Fibroblast of mammary gland (primary cell): ENCODE results near the gene CD38.

Experiments used
- DNase-seq: peaks from one replicate; pipeline ENCODE4 v3.0.0-alpha.2; 2010; ENCODE audit warnings: low read depth
- H3K4me3 ChIP-seq: 2 replicates; pipeline ENCODE4 v1.5.1; 2011; ENCODE audit warnings: low read depth, mild to moderate bottlenecking, low read length, moderate library complexity; ENCODE audit not compliant: control insufficient read depth
- TF ChIP-seq, protein P1 (sequence below): conservative IDR thresholded peaks from 2 replicates; pipeline ENCODE4 v1.5.1; 2011; ENCODE audit warnings: low read depth, low read length, inconsistent platforms; ENCODE audit not compliant: control insufficient read depth, insufficient read depth

Gene CD38

DNA sequence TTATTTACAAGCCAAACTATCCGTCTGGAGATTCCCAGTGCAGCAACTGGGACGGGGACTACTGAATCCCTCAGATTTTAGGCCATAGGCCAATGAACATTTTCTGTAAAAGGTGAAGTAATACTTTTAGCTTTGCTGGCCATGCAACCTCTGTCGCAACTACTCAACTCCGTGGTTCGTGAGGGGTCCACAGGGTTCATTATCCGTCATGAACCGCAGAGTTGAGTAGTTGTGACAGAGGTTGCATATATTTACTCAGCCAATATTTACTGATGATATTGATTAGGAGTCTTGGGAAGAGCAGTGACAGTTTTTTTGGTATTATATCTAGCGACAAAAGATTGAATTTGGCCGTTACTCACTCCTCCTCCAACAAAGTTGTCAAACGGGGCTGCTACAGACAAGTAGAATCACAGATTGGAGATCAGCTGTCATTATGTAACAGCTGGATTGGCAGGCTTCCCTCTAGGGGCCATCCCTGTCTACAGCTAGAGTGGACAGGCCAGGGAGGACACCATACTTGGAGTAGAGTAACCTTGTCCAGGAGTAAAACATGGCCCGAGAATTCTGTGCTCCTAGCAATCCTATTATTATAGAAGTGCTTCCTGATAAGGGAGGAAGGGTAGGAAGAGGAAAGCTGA is 37.2 kb upstream of the CD38 start:
- no peak overlapping the region for H3K4me3 ChIP-seq
- DNase-seq, result no peak
- TF ChIP-seq, protein P1, sequence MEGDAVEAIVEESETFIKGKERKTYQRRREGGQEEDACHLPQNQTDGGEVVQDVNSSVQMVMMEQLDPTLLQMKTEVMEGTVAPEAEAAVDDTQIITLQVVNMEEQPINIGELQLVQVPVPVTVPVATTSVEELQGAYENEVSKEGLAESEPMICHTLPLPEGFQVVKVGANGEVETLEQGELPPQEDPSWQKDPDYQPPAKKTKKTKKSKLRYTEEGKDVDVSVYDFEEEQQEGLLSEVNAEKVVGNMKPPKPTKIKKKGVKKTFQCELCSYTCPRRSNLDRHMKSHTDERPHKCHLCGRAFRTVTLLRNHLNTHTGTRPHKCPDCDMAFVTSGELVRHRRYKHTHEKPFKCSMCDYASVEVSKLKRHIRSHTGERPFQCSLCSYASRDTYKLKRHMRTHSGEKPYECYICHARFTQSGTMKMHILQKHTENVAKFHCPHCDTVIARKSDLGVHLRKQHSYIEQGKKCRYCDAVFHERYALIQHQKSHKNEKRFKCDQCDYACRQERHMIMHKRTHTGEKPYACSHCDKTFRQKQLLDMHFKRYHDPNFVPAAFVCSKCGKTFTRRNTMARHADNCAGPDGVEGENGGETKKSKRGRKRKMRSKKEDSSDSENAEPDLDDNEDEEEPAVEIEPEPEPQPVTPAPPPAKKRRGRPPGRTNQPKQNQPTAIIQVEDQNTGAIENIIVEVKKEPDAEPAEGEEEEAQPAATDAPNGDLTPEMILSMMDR, result no peak

DNA sequence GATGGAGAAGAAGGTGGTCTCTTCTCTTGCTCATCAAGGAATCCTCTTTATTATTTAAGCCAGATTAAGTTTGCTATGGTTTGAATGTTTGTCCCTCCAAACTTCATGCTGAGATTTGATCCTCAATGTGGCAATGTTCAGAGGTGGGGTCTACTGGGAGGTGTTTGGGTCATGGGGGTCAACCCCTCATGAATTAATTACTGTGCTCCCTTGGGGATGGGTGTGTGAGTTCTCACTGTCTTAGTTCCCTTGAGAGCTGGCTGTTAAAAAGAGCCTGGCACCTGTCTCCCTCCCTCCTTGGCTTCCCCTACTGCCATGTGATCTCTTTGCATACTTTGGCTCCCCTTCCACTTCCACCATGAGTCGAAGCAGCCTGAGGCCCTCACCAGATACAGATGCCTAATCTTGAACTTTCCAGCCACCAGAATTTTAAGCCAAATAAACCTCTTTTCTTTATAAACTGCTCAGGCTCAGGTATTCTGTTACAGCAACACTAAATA is 36.0 kb upstream of the CD38 start:
- H3K4me3 ChIP-seq, result no peak overlapping the region
- TF ChIP-seq, protein P1, result no peak
- DNase-seq, result no peak

DNA sequence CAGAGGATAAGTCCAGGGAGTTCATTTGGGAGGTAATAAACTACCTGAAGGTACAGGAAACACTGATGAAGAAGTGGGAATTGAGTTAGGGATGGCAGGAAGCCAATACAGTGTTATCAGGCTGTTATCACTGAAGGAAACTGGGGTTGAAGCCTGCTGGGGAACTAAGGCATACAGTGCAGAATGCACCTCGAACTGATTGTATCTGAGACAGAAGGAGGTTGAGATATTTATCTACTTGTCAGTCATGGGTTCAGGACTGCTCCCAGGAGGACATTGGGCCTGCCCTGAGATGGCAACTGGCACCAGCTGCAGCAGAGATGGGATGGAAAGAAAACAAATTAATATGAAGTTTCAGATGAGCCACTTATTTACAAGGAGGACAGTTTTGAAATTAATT is 35.5 kb upstream of the CD38 start:
- TF ChIP-seq, protein P1, result no peak
- H3K4me3 ChIP-seq, result no peak overlapping the region
- no peak for DNase-seq

DNA sequence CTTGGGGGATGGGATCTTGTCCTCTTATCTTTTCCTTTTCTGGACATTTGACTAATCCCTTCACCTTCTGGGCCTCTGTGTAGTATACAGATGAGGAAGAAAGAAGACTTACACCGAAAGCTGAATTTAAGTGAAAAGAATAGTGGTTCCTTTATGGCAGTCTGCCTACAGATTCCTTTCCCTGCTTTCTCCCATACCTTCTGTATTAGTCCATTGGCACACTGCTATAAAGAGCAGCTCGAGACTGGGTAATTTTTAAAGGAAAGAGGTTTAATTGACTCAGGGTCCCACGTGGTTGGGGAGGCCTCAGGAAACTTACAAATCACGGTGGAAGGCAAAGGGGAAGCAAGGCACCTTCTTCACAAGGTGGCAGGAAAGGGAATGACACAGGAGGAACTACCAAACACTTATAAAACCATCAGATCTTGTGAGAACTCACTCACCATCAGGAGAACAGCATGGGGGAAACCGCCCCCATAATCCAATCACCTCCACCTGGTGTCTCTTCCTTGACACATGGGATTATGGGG is 34.0 kb upstream of the CD38 start:
- no peak overlapping the region for H3K4me3 ChIP-seq
- DNase-seq, result no peak
- TF ChIP-seq, protein P1, result no peak

DNA sequence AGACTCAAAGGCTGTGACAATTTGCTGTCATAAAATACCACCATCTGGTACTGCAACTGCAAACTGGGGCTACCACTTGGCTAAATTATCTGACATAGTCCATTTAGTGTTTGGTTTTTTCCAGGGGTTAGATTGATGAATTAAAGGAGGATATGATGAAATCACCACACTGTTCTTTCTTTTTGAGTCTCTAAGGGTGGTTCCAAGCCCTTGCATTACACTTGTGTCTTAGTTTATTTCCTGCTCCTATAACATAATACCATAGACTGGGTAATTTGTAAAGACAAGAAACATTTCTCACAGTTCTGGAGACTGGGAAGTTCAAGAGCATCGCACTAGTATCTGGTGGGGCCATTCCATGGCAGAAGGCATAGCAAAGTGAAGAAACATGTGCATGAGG is 32.0 kb upstream of the CD38 start:
- no peak for DNase-seq
- TF ChIP-seq, protein P1, result no peak
- H3K4me3 ChIP-seq, result no peak overlapping the region

DNA sequence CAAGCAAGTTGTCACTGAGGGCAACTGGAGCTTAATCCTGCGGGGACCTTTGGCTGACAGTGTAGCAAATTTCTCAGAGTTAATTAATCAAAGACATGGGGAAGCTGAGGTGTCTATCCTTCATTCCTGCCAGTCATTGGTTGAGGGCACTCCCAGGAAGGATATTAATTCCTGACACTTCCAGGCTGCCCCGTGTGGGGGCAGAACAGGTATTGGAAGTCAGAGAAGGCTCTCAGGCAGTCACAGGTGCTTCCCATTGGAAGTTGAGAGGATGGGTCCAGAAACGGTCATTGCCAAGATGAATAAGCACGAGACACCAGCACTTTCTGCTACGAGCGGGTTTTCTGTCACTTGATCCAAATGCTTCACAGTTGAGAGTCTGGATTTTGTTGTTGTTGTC is 29.1 kb upstream of the CD38 start:
- TF ChIP-seq, protein P1, result no peak
- no peak overlapping the region for H3K4me3 ChIP-seq
- DNase-seq, result no peak
